WI38 (cell line): ENCODE results near the gene DDX42.
"Not testable (repeated sequence)": the region's sequence is repeated elsewhere in the genome, so short reads cannot be mapped to it uniquely, and the experiment has no call there.

Experiments used
- H3K4me3 ChIP-seq: 2 replicates; pipeline ENCODE4 v1.5.1; 2011; ENCODE audit warnings: low read depth, mild to moderate bottlenecking, control low read depth, low read length
- CTCF ChIP-seq: IDR thresholded peaks from 2 replicates; pipeline ENCODE4 v1.5.1; 2012; ENCODE audit warnings: low read depth, mild to moderate bottlenecking, control low read depth, low read length

Gene DDX42

GRCh38 chr17:63783522-63783921 is 9.6 kb downstream of the DDX42 start:
- H3K4me3 ChIP-seq: no peak overlapping the region
- TF ChIP-seq CTCF: no peak

GRCh38 chr17:63785556-63785955 is 11.6 kb downstream of the DDX42 start:
- TF ChIP-seq CTCF: no peak

GRCh38 chr17:63786117-63786516 is 12.1 kb downstream of the DDX42 start:
- H3K4me3 ChIP-seq: no peak overlapping the region
- no peak for TF ChIP-seq CTCF

More at GRCh38 chr17:63785556-63785955, 11.6 kb downstream of the DDX42 start:
- no peak overlapping the region for H3K4me3 ChIP-seq

- no peak for TF ChIP-seq CTCF
- H3K4me3 ChIP-seq: no peak overlapping the region
Observed at GRCh38 chr17:63786971-63787711, 13.2 kb downstream of the DDX42 start.

- no peak for TF ChIP-seq CTCF
- no peak overlapping the region for H3K4me3 ChIP-seq
Observed at GRCh38 chr17:63790057-63790456, 16.1 kb downstream of the DDX42 start.

GRCh38 chr17:63792055-63792729 is 18.2 kb downstream of the DDX42 start:
- no peak for TF ChIP-seq CTCF
- H3K4me3 ChIP-seq: no peak overlapping the region

GRCh38 chr17:63796375-63796774 is 22.4 kb downstream of the DDX42 start:
- H3K4me3 ChIP-seq: not testable (repeated sequence)
